T-helper 1 cell (primary cell): ENCODE data around the gene FOXP1.
A peak's percentile ranks its signal among the peaks of the same experiment; 100 is the strongest.

ENCODE experiments used
- DNase-seq, 5 donors: peaks; one replicate each; pipeline ENCODE4 v3.0.0-alpha.2; 2012 to 2020

FOXP1 gene

GRCh38 chr3:71064956-71065763, 518.4 kb downstream of the FOXP1 start:
- peak; percentile 39 to 72 (median 56) for DNase-seq

DNA sequence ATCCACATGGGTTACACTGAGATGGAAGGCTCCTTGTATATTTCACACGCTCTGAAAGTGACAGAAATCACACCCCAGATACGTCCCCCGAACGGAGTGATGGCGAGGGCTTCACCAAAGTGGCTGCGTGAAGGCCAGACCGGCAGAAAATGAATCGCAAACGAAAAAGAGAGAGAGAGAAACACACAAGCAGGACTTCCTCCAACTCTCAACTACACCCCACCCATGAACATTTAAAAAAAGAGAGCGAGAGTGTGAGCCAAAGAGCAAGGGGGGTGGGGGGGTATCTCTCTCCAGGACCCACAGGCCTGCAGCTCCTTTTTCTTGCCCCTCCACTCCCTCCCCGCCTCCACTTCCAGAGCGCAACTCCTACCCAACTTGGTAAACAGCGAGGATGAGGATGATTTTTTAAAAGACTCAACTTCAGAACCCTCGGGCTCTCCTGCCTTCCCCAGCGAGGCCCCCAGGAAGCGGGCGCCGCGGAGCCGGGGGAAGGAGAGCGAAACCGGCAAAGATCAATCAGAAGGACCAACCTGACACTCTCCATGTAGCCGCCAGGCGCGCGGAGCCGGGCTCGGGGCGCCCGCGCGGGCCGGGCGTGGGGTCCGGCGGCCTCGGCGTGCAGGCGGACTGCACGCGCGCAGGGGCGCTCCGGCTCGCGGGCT, 519.1 kb downstream of the FOXP1 start:
- peak in 4 of 5 donors; percentile 47 to 68 (median 54) for DNase-seq

- DNase-seq: peak in 2 of 5 donors; percentile 18 to 24
These were observed 519.7 kb downstream of the FOXP1 start for GRCh38 chr3:71063773-71064290.

DNA sequence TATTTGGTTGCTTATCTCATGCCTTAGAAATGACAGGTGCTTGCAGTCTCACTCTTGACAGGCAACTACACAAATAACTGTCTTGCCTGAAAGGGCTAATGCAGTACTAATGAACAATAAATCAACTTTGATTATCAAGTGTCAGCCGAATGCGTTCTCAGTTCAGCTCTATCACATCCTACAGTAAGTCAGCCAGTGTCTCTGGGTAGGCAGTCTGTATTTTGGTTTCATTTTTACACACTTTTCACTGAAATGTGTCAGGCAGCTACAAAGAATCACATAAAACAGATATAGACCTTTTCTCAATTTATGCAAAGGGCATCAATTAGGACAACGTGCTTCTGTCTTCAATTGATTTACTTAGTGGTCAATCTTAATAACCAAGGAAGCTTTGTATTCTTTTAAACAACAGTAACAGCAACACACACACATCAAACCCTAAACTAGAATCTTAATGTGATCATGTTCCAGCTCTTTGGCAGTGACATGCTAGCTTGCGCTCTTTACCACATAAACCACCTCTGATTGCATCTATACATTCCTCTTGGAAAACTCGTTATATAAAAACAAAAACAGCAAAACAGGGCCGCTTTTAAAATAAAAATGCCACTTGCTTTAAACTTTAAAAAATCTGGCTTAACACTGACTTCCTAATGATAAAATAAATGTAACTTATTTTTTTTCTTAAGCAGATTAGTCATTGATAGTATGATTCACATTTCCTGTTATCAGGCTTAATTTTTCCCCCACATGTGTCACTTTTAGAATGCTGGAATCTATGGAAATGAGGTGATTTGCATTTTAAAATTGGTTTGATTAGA, 520.4 kb downstream of the FOXP1 start:
- DNase-seq: peak in 1 of 5 donors; percentile 76

GRCh38 chr3:71062037-71062932, 521.2 kb downstream of the FOXP1 start:
- DNase-seq: no peak

- DNase-seq: no peak
These were observed 521.9 kb downstream of the FOXP1 start for GRCh38 chr3:71061581-71061980.

DNA sequence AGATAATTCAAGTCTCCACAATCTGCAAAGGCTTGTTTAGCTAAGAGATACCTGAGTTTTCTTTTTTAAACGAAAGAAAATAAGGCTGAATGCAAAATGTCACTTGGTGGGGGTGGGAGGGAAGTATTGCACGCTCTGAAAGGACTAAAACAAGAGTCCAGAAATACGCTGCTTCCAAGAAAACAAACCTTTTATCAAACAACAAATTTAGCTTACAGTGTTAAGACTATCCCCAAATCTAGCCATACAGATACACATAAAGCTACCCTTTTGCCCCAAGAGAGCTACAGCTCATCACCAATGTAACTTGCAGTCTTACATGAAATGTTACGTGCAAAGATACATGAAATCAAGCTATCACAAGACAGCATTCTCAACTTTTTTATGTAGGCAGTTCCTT, 522.5 kb downstream of the FOXP1 start:
- no peak for DNase-seq

GRCh38 chr3:71060536-71060935, 523.0 kb downstream of the FOXP1 start:
- no peak for DNase-seq

DNA sequence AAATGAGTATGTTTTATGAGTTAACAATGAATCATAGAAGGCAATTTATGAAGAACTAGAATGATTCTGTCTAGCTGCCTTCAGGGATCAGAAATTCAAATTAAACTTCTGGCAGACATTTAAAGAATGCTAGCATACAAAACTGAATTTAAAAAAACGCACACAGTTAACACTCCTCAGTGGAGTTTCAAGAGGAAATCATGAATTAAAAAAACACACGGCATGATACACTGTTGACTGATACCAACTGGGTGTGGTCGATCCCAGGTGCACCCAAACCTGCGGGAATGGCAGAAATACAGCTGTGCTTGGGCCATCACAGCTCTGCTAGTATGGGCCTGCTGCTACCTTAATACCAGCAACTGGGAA, 526.0 kb downstream of the FOXP1 start:
- DNase-seq: peak in 1 of 5 donors; percentile 19

GRCh38 chr3:71056327-71056726, 527.2 kb downstream of the FOXP1 start:
- DNase-seq: no peak

- DNase-seq: no peak
These were observed 528.1 kb downstream of the FOXP1 start for GRCh38 chr3:71055257-71056001.

DNA sequence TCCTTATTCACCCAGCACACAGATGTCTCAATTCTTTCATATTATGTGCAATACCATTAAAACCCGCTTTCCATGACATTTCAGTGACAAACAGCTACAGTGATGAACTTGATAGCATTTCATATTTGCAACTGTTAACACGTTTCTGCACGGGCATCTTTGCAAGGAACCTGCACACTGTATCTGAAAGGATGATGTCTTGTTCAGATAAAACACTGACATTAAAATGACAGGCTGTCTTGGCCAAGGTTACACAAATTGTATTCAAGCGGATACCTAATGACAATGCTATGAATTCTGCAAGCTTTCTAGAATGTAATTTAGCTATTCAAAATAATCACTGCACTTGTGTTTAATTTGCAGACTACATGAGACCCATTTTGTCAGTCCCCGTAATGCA, 529.2 kb downstream of the FOXP1 start:
- DNase-seq: no peak

- DNase-seq: no peak
These were observed 530.0 kb downstream of the FOXP1 start for GRCh38 chr3:71053495-71053894.

GRCh38 chr3:71052716-71053115, 530.8 kb downstream of the FOXP1 start:
- no peak for DNase-seq

DNA sequence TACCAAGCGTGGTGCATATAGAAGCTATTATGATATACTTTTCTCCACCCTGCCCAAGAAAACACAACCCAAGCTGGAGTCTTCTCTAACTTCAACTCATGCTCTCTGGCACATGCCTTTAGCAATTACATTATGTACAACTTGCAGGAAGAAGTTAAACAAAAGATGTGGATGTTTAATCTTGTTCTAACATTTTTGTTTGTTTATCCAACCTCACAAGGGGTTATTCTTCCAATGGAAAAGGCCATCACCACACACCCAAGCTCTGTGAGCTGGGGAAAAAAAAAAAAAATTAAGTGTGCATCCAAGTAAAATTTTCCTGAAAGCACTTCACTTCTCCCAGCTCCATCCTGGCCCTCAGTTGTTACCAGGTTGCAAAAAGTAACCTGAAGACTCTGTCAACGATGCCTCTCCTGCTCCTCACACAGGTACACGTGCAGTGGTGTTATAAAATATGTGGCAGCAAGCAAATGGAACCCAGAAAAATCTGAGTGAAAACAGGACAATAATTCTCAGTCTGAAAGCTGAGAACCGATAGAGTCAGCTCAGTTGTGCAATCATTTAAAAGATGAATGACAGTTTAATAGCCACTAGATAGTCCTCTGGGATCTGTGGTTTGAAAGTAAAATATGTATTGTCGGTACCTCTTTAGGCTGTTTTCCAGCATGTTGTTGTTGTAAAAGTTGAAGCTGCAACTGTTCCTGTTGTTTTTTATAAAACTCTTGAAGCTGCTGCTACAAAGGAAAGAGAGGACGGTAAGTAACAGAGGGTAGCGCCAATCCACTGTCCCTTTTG, 531.4 kb downstream of the FOXP1 start:
- no peak for DNase-seq

- no peak for DNase-seq
These were observed 532.3 kb downstream of the FOXP1 start for GRCh38 chr3:71051259-71051595.

GRCh38 chr3:71050538-71051258, 532.8 kb downstream of the FOXP1 start:
- peak in 3 of 5 donors; percentile 29 to 70 (median 32) for DNase-seq

DNA sequence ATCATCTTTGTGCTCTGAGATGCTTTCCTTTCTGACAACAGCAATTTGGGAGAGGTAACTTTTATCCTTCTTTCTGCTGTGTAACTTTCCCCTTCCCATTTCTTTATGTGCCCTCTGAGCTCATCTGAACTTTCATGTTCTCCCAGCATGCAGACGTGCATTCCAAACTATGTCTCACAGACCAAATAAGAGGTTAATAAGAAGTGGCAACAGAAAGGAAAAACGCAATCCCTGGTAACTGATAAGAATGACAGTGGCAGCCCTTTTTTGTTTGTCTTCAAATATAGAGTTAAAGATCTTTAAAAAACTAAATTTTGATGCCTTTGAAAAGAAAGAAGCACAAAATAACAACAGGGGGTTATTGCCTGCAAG, 533.4 kb downstream of the FOXP1 start:
- no peak for DNase-seq

DNA sequence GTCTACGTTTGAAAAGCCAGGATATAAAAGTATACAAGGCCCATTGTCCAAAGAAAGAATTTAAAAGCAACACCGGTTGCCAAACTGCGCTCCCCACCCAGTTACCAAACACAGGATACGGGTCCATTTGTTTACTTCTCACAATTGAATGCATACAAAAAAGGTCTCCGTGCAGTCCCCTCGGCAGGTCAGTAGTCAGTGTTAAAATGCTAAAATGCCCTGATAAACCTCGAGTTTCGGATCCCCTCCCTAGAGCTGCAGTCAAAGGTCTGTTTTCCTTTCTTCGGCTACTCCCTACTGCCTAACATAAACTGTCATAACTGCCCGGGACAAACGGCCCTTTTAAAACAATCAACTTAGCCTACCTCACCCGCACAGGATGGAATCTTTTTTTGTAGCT, 534.6 kb downstream of the FOXP1 start:
- no peak for DNase-seq
